HepG2 (cell line): Measurements from ENCODE around the gene C10orf53. TPM values are rescaled to one million over a fixed set of nuclear protein-coding genes. Genes with fewer than 3 reads are reported as not detected.

Experiments
- ATAC-seq: fragments of 200-7000 bp; cut with Tn5 transposase; 3 replicates; pipeline ENCODE4 v1.9.1; 2020; ENCODE audit warnings: mild to moderate bottlenecking, moderate library complexity
- BruUV-seq: library from RNA; stranded (reverse); fragments of 400-500 nt; replicated peaks from 2 replicates; lab custom pipeline; 2021; lab: Mats Ljungman, UMichigan
- CTCF ChIA-PET: fragments of 300-600 bp; formaldehyde crosslinking; extraction: SDS; loops from one replicate; lab custom pipeline; 2021; ENCODE audit warnings: low total read pairs, inconsistent platforms, low intra/inter-chr PET ratio; lab: Yijun Ruan, JAX
- POLR2A ChIA-PET: fragments of 350-600 bp; sonication (Branson Sonifier 250); formaldehyde crosslinking; loops from one replicate; lab custom pipeline; 2020; ENCODE audit warnings: antibody characterized with exemption, inconsistent platforms; lab: Yijun Ruan, JAX
- DNase-seq: peaks from one replicate; pipeline ENCODE4 v3.0.0-alpha.2; 2015; ENCODE audit warnings: low spot score
- FAIRE-seq: peaks from 3 replicates; lab custom pipeline; 2011; peaks lifted over from hg19 to GRCh38; lab: Jason Lieb, UNC
- H2AFZ ChIP-seq: one replicate; pipeline ENCODE4 v1.6.1; 2011; ENCODE audit warnings: low read length, inconsistent platforms
- H3K27ac ChIP-seq: fragments of 300-600 bp; 3 replicates; pipeline ENCODE4 v1.8.0; 2011; ENCODE audit warnings: mixed run types, mild to moderate bottlenecking, mixed read lengths, low read length, inconsistent platforms; ENCODE audit not compliant: insufficient read depth; ENCODE audit errors: extremely low read length
- H3K27me3 ChIP-seq, 2 experiments: fragments of 200-600 bp in 1 of 2; 2 replicates in 1 of 2; 3 replicates in 1 of 2; pipeline versions ENCODE4 v1.6.0 to v1.8.0; 2011; ENCODE audit warnings: low read length in 2 of 2, mild to moderate bottlenecking in 2 of 2, moderate library complexity in 2 of 2, inconsistent platforms in 1 of 2; ENCODE audit not compliant: insufficient read depth in 2 of 2, control insufficient read depth in 1 of 2
- H3K36me3 ChIP-seq, 2 experiments: fragments of 200-600 bp in 1 of 2; replicated peaks in 1 of 2; 2 replicates in 1 of 2; 3 replicates in 1 of 2; pipeline versions ENCODE4 v1.5.1 to v1.8.0; 2011; ENCODE audit warnings: low read length in 2 of 2, inconsistent platforms in 1 of 2; ENCODE audit not compliant: insufficient read depth in 2 of 2, control insufficient read depth in 1 of 2
- H3K4me1 ChIP-seq: 2 replicates; pipeline ENCODE4 v1.5.1; 2012; ENCODE audit warnings: low read length, inconsistent platforms; ENCODE audit not compliant: insufficient read depth
- H3K4me2 ChIP-seq: 2 replicates; pipeline ENCODE4 v1.6.0; 2011; ENCODE audit warnings: low read depth, low read length, inconsistent platforms
- H3K4me3 ChIP-seq, 3 experiments: fragments of 200-600 bp in 1 of 3; sonication (generic), shearing (Covaris generic) in 1 of 3; replicated peaks in 1 of 3; 2 replicates each; pipeline ENCODE4 v1.5.1; 2011 to 2016; ENCODE audit warnings: low read length in 3 of 3, inconsistent platforms in 2 of 3, low read depth in 2 of 3, mild to moderate bottlenecking in 2 of 3, control low read depth in 1 of 3, mixed read lengths in 1 of 3; ENCODE audit not compliant: insufficient read depth in 1 of 3
- H3K79me2 ChIP-seq: one replicate; pipeline ENCODE4 v1.6.1; 2011; ENCODE audit warnings: low read length, inconsistent platforms; ENCODE audit not compliant: insufficient read depth
- H3K9ac ChIP-seq: 2 replicates; pipeline ENCODE4 v1.6.0; 2011; ENCODE audit warnings: mild to moderate bottlenecking, low read depth, low read length, inconsistent platforms; ENCODE audit not compliant: insufficient read depth
- H3K9me3 ChIP-seq: 2 replicates; pipeline ENCODE4 v1.5.1; 2012; ENCODE audit warnings: mild to moderate bottlenecking, low read length
- H4K20me1 ChIP-seq: 2 replicates; pipeline ENCODE4 v1.6.0; 2011; ENCODE audit warnings: inconsistent platforms, mild to moderate bottlenecking, low read length, moderate library complexity; ENCODE audit not compliant: insufficient read depth
- FOXC1 ChIP-seq: sonication (generic); formaldehyde crosslinking; IDR thresholded peaks from 2 replicates; pipeline ENCODE4 v1.8.0; 2022; ENCODE audit warnings: mild to moderate bottlenecking, missing genetic modification reagents, borderline replicate concordance
- FOXO1 ChIP-seq: sonication (generic); formaldehyde crosslinking; IDR thresholded peaks from 2 replicates; pipeline ENCODE4 v1.4.0; 2020; ENCODE audit warnings: missing genetic modification reagents
- HOXA9 ChIP-seq: sonication (generic); formaldehyde crosslinking; IDR thresholded peaks from 2 replicates; pipeline ENCODE4 v1.8.1; 2022; ENCODE audit warnings: missing genetic modification reagents, mild to moderate bottlenecking, moderate library complexity, borderline replicate concordance
- NCOA2 ChIP-seq: sonication (generic); formaldehyde crosslinking; IDR thresholded peaks from 2 replicates; pipeline ENCODE4 v1.8.0; 2022; ENCODE audit warnings: inconsistent platforms
- RORA ChIP-seq: sonication (generic); formaldehyde crosslinking; IDR thresholded peaks from 2 replicates; pipeline ENCODE4 v1.5.0; 2020; ENCODE audit warnings: mild to moderate bottlenecking, missing genetic modification reagents, moderate library complexity
- SNRNP70 ChIP-seq: fragments of 200-400 bp; formaldehyde crosslinking; IDR thresholded peaks from 2 replicates; pipeline ENCODE4 v1.6.1; 2017; ENCODE audit warnings: mild to moderate bottlenecking, low read depth, low read length, moderate library complexity
- ZFP41 ChIP-seq: sonication (generic); formaldehyde crosslinking; IDR thresholded peaks from 2 replicates; pipeline ENCODE4 v1.4.0; 2020; ENCODE audit warnings: mild to moderate bottlenecking, missing genetic modification reagents, borderline replicate concordance
- ZNF224 ChIP-seq: sonication (generic); formaldehyde crosslinking; IDR thresholded peaks from 2 replicates; pipeline ENCODE4 v1.5.0; 2020; ENCODE audit warnings: mild to moderate bottlenecking, missing genetic modification reagents
- ZNF260 ChIP-seq: sonication (generic); formaldehyde crosslinking; IDR thresholded peaks from 2 replicates; pipeline ENCODE4 v1.4.0; 2020; ENCODE audit warnings: missing genetic modification reagents, low read depth, mild to moderate bottlenecking, borderline replicate concordance
- ZNF296 ChIP-seq: sonication (generic); formaldehyde crosslinking; conservative IDR thresholded peaks from 2 replicates; pipeline ENCODE4 v1.5.0; 2020; ENCODE audit warnings: mild to moderate bottlenecking, missing genetic modification reagents
- ZNF747 ChIP-seq: sonication (generic); formaldehyde crosslinking; IDR thresholded peaks from 2 replicates; pipeline ENCODE4 v1.8.1; 2023; ENCODE audit warnings: missing genetic modification reagents, mild to moderate bottlenecking, borderline replicate concordance
- WGBS: methylation state at CpG from one replicate; pipeline ENCODE4 v1.1.6; 2017; ENCODE audit warnings: low lambda C conversion rate; 5-methylcytosine and 5-hydroxymethylcytosine counted together
- in situ Hi-C: cut with HindIII; loops from 2 replicates; pipeline ENCODE4 v1.10.0; 2017; ENCODE audit warnings: low pct_unique_long_range_greater_than_20kb; ENCODE audit not compliant: extremely low pct_ligation_motif_present
- intact Hi-C: fragments of 100-400 bp; cut with micrococcal nuclease; formaldehyde crosslinking; loops from one replicate; pipeline ENCODE4 v1.10.0; 2022; ENCODE audit not compliant: unreplicated experiment
- polyA plus RNA-seq, 8 experiments: library from polyadenylated mRNA; depleted of rRNA in 3 of 8; stranded (reverse) in 7 of 8; unstranded in 1 of 8; fragments of >200 nt; fragmentation: Illumina TruSeq in 4 of 8; extraction: Trizol in 4 of 8; gene quantifications; 2 replicates each; pipeline versions ENCODE4 v1.2.1 to v1.2.3, GENCODE V29; 2011 to 2016; ENCODE audit warnings: low read depth in 4 of 8, missing spikeins in 1 of 8, mixed read lengths in 1 of 8; ENCODE audit not compliant: insufficient read depth in 1 of 8
- total RNA-seq, 5 experiments: library from RNA; depleted of rRNA; stranded (reverse); fragments of >200 nt; fragmentation: Illumina TruSeq; extraction: Trizol; gene quantifications; 2 replicates each; pipeline ENCODE4 v1.2.3, GENCODE V29; 2016; ENCODE audit warnings: low read depth in 1 of 5
- TF ChIP-seq, protein P1 (sequence below): sonication (generic); formaldehyde crosslinking; IDR thresholded peaks from 2 replicates; pipeline ENCODE4 v1.5.0; 2020; ENCODE audit warnings: mild to moderate bottlenecking, missing genetic modification reagents
- TF ChIP-seq, protein P2 (sequence below): sonication (generic); formaldehyde crosslinking; IDR thresholded peaks from 2 replicates; pipeline ENCODE4 v1.8.1; 2022; ENCODE audit warnings: mild to moderate bottlenecking, missing genetic modification reagents
- TF ChIP-seq, protein P3 (sequence below): sonication (generic); formaldehyde crosslinking; IDR thresholded peaks from 2 replicates; pipeline ENCODE4 v1.4.0; 2020; ENCODE audit warnings: missing genetic modification reagents

The C10orf53 gene
- total and polyA plus RNA-seq, 2 of the 13 experiments (the other 11 are each of a cell fraction or from before 2014, with no cell fraction given) = not detected

- no peaks in the 10 kb centered on the region for H3K9me3 ChIP-seq
- no peak overlapping the region for H2AFZ ChIP-seq
- H3K27me3 ChIP-seq = peaks cover 1 to 32% of the 10 kb centered on the region in 2 experiments; a peak in 3 of 5 replicates
- ChIA-PET CTCF (no interaction called here), POLR2A (no interaction called here)
- H3K4me2 ChIP-seq = no peak overlapping the region
- in situ Hi-C loops (no loop called here), intact Hi-C loops (no loop called here)
- FAIRE-seq = no peak
- TF ChIP-seq ZNF296 (CRISPR knock-in tag) (no peak), ZNF747 (CRISPR knock-in tag) (no peak), FOXC1 (CRISPR knock-in tag) (no peak), RORA (no peak), ZNF224 (no peak), SNRNP70 (no peak), HOXA9 (CRISPR knock-in tag) (no peak), ZNF260 (CRISPR knock-in tag) (no peak), FOXO1 (CRISPR knock-in tag) (no peak), ZFP41 (CRISPR knock-in tag) (no peak), NCOA2 (no peak)
- TF ChIP-seq, protein P1, sequence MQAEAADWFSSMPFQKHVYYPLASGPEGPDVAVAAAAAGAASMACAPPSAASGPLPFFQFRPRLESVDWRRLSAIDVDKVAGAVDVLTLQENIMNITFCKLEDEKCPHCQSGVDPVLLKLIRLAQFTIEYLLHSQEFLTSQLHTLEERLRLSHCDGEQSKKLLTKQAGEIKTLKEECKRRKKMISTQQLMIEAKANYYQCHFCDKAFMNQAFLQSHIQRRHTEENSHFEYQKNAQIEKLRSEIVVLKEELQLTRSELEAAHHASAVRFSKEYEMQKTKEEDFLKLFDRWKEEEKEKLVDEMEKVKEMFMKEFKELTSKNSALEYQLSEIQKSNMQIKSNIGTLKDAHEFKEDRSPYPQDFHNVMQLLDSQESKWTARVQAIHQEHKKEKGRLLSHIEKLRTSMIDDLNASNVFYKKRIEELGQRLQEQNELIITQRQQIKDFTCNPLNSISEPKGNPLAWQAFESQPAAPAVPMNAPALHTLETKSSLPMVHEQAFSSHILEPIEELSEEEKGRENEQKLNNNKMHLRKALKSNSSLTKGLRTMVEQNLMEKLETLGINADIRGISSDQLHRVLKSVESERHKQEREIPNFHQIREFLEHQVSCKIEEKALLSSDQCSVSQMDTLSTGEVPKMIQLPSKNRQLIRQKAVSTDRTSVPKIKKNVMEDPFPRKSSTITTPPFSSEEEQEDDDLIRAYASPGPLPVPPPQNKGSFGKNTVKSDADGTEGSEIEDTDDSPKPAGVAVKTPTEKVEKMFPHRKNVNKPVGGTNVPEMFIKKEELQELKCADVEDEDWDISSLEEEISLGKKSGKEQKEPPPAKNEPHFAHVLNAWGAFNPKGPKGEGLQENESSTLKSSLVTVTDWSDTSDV (CRISPR knock-in tag) = no peak
- TF ChIP-seq, protein P2, sequence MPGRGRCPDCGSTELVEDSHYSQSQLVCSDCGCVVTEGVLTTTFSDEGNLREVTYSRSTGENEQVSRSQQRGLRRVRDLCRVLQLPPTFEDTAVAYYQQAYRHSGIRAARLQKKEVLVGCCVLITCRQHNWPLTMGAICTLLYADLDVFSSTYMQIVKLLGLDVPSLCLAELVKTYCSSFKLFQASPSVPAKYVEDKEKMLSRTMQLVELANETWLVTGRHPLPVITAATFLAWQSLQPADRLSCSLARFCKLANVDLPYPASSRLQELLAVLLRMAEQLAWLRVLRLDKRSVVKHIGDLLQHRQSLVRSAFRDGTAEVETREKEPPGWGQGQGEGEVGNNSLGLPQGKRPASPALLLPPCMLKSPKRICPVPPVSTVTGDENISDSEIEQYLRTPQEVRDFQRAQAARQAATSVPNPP (CRISPR knock-in tag) = no peak
- TF ChIP-seq, protein P3, sequence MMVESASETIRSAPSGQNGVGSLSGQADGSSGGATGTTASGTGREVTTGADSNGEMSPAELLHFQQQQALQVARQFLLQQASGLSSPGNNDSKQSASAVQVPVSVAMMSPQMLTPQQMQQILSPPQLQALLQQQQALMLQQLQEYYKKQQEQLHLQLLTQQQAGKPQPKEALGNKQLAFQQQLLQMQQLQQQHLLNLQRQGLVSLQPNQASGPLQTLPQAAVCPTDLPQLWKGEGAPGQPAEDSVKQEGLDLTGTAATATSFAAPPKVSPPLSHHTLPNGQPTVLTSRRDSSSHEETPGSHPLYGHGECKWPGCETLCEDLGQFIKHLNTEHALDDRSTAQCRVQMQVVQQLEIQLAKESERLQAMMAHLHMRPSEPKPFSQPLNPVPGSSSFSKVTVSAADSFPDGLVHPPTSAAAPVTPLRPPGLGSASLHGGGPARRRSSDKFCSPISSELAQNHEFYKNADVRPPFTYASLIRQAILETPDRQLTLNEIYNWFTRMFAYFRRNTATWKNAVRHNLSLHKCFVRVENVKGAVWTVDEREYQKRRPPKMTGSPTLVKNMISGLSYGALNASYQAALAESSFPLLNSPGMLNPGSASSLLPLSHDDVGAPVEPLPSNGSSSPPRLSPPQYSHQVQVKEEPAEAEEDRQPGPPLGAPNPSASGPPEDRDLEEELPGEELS = no peak
- no peak overlapping the region for H3K9ac ChIP-seq
- H3K79me2 ChIP-seq = no peaks in the 10 kb centered on the region
- H3K27ac ChIP-seq = no peak overlapping the region
- DNase-seq = no peak
- no peak overlapping the region for H3K4me3 ChIP-seq
- ATAC-seq = no peak
- 3% methylated on average over 6 of the region's 6 CpGs for WGBS
- no peaks in the 10 kb centered on the region for H3K36me3 ChIP-seq
- BruUV-seq = no TSS peak
- no peaks in the 10 kb centered on the region for H3K4me1 ChIP-seq
- no peaks in the 10 kb centered on the region for H4K20me1 ChIP-seq
Measured at GRCh38 chr10:49631975-49632374, 47.5 kb upstream of the C10orf53 start.
